ENCODE results near the gene ZSWIM9. TPM values are rescaled to one million over a fixed set of nuclear protein-coding genes. Genes with fewer than 3 reads are reported as not detected.

Gene ZSWIM9
- total RNA-seq, 4 donors from 2014 or later = 2.0 to 4.7 (median 2.7) TPM

GRCh38 chr19:48181505-48181904 lies 11.0 kb downstream of the ZSWIM9 start:
- Histone ChIP-seq H3K27me3 (no peaks in the 10 kb centered on the region), H3K9me3 (peaks cover 0 to 13% (median 8%) of the 10 kb centered on the region in 3 donors), H3K4me3 (no peak overlapping the region), H3K27ac (no peak overlapping the region), H3K36me3 (peaks cover 0 to 46% (median 0%) of the 10 kb centered on the region in 3 donors), H3K4me1 (no peaks in the 10 kb centered on the region)
- no peak for TF ChIP-seq POLR2A (IDR thresholded peaks at IDR 0.05)
- no peak for TF ChIP-seq CTCF (IDR thresholded peaks at IDR 0.05)
- WGBS, 2 donors = 89 to 95% methylated on average over 5 of the region's 5 CpGs
- intact Hi-C loops (cut with DNase I) = no loop called here
- no peak for DNase-seq

- no peak for TF ChIP-seq POLR2A (IDR thresholded peaks at IDR 0.05)
- no peak for TF ChIP-seq CTCF (IDR thresholded peaks at IDR 0.05)
- intact Hi-C loops (cut with DNase I) = no loop called here
- Histone ChIP-seq H3K27me3 (no peaks in the 10 kb centered on the region), H3K9me3 (peaks cover 0 to 13% (median 8%) of the 10 kb centered on the region in 3 donors), H3K4me1 (no peaks in the 10 kb centered on the region), H3K27ac (no peak overlapping the region), H3K4me3 (no peak overlapping the region), H3K36me3 (peaks cover 0 to 38% (median 0%) of the 10 kb centered on the region in 3 donors)
- DNase-seq = no peak
- WGBS, 2 donors = 96% methylated on average over 20 to 22 of the region's 38 CpGs
Measured at GRCh38 chr19:48182434-48182833, 12.0 kb downstream of the ZSWIM9 start.

GRCh38 chr19:48183356-48183755 lies 12.9 kb downstream of the ZSWIM9 start:
- TF ChIP-seq CTCF (IDR thresholded peaks at IDR 0.05) (no peak), POLR2A (IDR thresholded peaks at IDR 0.05) (no peak)
- no peak for DNase-seq
- peaks cover 0 to 13% (median 8%) of the 10 kb centered on the region in 3 donors for H3K9me3 ChIP-seq
- H3K36me3 ChIP-seq = peaks cover 0 to 31% (median 0%) of the 10 kb centered on the region in 3 donors
- WGBS, 2 donors = 90 to 91% methylated on average over 7 to 9 of the region's 9 CpGs
- H3K27ac ChIP-seq = no peak overlapping the region
- no peaks in the 10 kb centered on the region for H3K27me3 ChIP-seq
- intact Hi-C loops (cut with DNase I) = no loop called here
- H3K4me3 ChIP-seq = no peak overlapping the region
- no peaks in the 10 kb centered on the region for H3K4me1 ChIP-seq

- no peak for TF ChIP-seq CTCF (IDR thresholded peaks at IDR 0.05)
- TF ChIP-seq POLR2A (IDR thresholded peaks at IDR 0.05) = no peak
- DNase-seq = no peak
- Histone ChIP-seq H3K4me1 (no peaks in the 10 kb centered on the region), H3K4me3 (no peak overlapping the region), H3K27ac (no peak overlapping the region), H3K9me3 (peaks cover 0 to 13% (median 8%) of the 10 kb centered on the region in 3 donors), H3K36me3 (peaks cover 0 to 25% (median 0%) of the 10 kb centered on the region in 3 donors), H3K27me3 (no peaks in the 10 kb centered on the region)
- intact Hi-C loops (cut with DNase I) = no loop called here
- WGBS, 2 donors = 63 to 97% methylated on average over 4 to 5 of the region's 5 CpGs
Measured at GRCh38 chr19:48186015-48186414, 15.5 kb downstream of the ZSWIM9 start.

GRCh38 chr19:48186541-48186991 lies 16.1 kb downstream of the ZSWIM9 start:
- no peak for DNase-seq
- TF ChIP-seq CTCF (IDR thresholded peaks at IDR 0.05) = no peak
- no peak for TF ChIP-seq POLR2A (IDR thresholded peaks at IDR 0.05)
- no peaks in the 10 kb centered on the region for H3K27me3 ChIP-seq
- no peaks in the 10 kb centered on the region for H3K4me1 ChIP-seq
- 63 to 80% methylated on average over 2 to 4 of the region's 8 CpGs for WGBS, 2 donors
- H3K36me3 ChIP-seq = peaks cover 0 to 24% (median 0%) of the 10 kb centered on the region in 3 donors
- H3K9me3 ChIP-seq = peaks cover 0 to 8% (median 3%) of the 10 kb centered on the region in 3 donors
- no peak overlapping the region for H3K4me3 ChIP-seq
- H3K27ac ChIP-seq = no peak overlapping the region
- intact Hi-C loops (cut with DNase I) = no loop called here
